GM03348 (cell line): ENCODE measurements around the gene S100PBP.
A peak's percentile ranks its signal among the peaks of the same experiment; 100 is the strongest.
"Not testable (repeated sequence)": the region's sequence is repeated elsewhere in the genome, so short reads cannot be mapped to it uniquely, and the experiment has no call there.

Experiments used
- DNase-seq: peaks from one replicate; pipeline ENCODE4 v3.0.0; 2012; ENCODE audit warnings: low spot score

The S100PBP gene

DNA sequence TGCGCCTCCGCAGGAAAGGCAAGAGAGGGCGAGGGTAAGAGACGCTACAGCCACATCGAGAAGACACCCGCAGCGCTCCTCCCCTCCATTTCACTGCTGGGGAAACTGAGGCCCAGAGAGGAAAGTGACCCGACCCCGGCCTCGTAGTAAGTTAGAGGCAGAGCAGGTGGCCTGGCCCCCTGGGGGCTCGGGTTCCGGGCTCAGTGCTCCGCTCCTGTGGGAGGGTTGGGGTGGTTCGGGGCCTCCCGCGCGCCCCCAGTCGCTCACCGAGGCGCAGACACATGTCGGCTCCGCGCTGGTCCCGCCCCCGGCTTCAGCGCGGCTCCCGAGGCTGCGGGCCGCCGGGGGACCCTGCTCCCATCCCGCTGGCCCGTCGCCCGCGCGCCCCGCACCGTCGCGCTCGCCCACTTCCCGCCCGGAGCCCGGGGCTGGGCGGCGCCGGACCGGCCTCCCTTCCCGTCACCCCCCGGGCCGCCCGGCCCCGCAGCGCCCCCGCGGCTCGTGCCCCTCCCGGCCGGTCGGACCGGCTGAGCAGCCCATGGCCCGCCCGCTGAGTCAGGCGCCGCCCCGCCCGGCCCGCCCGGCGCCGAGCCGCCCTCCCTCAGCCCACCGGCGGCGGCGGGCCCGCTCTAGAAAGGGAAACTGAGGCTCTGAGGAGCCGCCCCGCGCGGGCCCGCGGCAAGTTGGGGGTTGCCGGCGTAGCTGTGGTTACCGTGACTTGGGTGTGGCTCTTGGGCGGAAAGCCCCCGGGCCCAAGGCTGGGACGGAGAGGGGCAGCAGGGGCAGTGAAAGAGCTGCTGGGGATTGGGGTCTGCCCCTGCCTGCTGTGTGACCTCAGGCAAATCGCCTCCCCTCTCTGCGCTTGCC, 83.7 kb downstream of the S100PBP start, which contains the start of gene TMEM54:
TMEM54 (minus strand) TSS at position 434 of the 867 bp plus-strand sequence; CDS start at position 283, 151 bp downstream.
- DNase-seq = peak; percentile 92

DNA sequence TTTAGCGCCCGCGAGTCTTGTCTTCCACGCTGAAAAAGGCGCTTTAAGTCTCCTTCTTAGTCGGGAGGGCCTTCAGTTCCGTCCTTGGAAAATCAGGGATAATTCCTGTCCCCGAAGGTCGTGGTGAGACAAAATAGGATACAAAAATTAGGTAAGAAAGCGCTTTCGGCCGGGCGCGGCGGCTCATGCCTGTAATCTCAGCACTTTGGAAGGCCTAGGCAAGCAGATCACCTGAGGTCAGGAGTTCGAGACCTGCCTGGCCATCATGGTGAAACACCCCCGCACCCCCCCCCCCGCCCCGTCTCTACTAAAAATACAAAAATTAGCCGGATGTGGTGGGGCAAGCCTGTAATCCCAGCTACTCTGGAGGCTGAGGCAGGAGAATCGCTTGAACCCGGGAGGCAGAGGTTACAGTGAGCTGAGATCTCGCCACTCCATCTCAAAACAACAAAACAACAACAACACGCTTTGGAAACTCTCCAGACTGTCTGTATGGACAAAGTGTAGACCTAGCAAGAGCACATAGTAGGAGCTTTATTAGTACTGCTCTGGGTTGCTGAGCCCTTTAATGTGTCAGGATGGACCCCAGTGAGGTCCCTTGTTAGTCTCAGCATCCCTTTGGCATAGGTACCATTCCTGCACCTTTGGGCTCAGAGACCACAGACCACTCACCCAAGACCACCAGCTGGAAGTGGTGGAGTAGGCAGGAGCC, 84.5 kb downstream of the S100PBP start:
- DNase-seq = no peak

DNA sequence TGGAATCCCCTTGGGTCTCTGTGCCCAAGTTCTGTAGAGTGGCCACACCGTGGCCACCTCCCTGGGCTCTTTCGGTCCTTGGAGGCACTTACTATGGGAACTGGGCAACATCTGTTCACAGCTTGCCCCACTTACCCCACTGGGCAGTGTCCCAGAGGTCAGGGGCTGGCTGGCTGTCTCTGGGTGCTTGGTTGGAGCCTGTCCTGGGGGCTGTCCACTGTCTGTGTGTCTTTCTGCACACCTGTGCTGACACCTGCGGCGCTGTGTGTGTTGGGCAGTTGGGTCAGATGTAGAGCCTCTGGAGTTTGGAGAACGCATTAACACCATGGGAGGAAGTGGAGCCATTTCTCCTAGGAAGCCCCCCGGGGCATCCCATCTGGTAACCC, 85.1 kb downstream of the S100PBP start:
- no peak for DNase-seq

DNA sequence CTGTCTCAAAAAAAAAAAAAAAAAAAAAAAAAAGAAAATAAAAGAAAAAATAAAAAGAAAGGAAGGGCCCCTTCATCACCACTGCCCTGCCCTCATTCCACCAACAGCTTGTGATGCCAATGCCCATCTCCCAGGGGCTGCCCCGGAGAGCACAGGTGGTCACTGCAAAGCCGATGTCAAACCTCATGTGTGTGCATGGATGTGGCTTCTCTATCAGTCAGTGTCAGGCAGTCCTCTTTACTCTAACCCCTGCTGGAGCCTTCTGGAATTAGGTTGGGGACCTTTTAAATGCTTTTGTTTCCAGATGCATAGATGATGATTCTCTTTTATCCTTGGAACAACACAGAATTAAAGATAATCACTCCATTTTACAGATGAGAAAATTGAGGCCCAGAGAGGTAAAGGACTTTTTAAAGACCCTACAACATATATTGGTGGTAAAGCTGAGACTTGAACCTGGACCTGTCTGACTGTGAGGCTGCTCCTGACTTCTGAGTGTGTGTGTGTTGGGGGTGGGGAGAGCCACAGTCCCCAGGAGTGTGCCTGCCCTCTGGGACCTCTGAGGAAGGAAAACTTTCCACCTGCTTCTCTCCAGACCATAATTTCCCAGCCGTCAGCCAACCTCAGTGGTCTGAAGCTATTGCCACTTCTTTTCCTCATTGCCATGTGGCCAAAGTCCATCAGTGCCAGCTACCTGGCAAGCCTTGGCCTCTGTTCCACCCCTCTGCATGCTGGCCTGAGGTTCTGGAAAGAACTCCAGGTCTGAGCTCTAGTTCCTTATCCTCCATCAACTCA, 86.7 kb downstream of the S100PBP start:
- no peak for DNase-seq

DNA sequence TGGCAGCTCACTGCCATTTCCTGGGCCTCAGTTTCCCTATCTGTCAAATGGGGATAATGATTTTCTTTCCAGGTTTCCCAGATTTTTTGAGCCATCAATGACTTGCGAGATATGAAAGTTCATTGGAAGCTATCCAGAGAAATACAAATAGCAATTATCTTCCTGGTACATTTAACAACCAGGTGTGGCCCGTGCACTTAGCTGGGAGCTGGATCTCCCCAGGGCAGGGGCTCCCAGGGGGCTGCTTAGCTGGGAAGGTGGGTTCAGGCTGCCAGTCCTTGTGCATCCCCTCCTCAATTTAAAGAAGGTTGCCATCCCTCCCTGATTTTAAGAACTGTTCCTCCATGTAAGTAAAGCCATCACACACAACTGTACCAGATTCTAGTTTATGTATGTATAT, 87.3 kb downstream of the S100PBP start:
- DNase-seq = no peak

DNA sequence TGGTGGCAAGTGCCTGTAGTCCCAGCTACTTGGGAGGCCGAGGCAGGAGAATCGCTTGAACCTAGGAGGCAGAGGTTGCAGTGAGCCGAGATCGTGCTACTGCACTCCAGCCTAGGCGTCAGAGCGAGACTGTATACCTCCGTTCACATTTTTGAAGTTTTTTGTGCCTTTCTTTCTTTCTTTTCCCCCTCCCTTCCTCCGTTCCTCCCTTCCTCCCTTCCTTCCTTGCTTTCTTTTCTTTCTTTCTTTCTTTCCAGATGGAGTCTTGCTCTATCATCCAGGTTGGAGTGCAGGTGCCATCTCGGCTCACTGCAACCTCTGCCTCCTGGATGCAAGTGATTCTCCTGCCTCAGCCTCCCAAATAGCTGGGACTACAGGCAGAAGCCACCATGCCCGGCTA, 88.1 kb downstream of the S100PBP start:
- not testable (repeated sequence) for DNase-seq

DNA sequence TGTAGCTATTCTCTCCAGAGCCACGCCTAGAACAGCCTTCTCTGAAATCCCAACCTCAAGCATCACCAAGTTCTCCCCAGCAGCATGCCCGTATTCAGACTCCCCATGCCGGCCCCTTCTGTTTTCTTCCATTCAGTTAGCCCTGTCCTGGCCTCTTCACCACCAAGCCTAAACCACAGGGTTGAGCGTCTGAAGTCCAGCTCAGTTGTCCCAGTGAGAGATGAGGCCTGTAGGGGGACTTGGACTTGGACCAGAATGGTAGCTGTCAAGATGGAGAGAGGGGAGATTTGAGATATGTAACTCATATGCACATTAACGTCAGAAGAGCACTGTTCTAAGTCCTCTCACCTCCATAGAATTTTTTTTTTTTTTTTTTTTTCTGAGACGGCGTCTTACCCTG, 89.2 kb downstream of the S100PBP start:
- DNase-seq = no peak

DNA sequence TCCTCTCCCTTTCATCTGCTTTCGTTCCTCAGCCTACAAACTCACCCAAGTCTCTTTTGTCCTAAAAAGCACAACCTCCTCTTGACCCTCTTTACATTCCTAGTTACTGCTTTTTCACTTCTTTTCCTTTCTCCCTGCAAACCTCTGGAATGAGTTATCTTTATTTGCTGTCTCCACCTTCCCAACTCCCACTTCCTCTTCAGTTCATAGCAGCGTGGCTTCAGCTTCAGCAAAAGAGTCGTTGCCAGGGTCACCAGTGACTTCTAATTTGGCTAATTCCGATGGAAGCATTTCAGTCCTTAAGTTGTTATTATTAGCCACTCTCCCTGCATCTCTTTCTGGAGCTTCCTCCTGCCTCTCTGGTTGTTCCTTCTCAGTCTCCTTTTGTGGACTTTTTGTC, 90.0 kb downstream of the S100PBP start:
- peak; percentile 46 for DNase-seq
